ENCODE results near the gene NCAM1. TPM values are rescaled to one million over a fixed set of nuclear protein-coding genes. Genes with fewer than 3 reads are reported as not detected.
A peak's percentile ranks its signal among the peaks of the same experiment; 100 is the strongest.

The NCAM1 gene
- total RNA-seq, 4 donors from 2014 or later: 12.8 to 27.7 (median 15.7) TPM

- peaks cover 3 to 19% of the 10 kb centered on the region in 2 donors for H3K4me1 ChIP-seq
- intact Hi-C loops (cut with DNase I; ENCODE audit: low total_unique reads): no loop called here
- ATAC-seq: no peak
- H3K27ac ChIP-seq: no peak overlapping the region
- in situ Hi-C loops (cut with MboI; ENCODE audit: low sequenced_read_pairs in 4 of 4): no loop called here
- H3K9me3 ChIP-seq: no peaks in the 10 kb centered on the region
- H3K27me3 ChIP-seq: no peaks in the 10 kb centered on the region
- no peak overlapping the region for H3K4me3 ChIP-seq
- TF ChIP-seq CTCF (IDR thresholded peaks at IDR 0.05 in 4 of 5, conservative IDR thresholded peaks at IDR 0.05 in 1 of 5): no peak
- no peak for TF ChIP-seq POLR2A (IDR thresholded peaks at IDR 0.05)
- no peaks in the 10 kb centered on the region for H3K36me3 ChIP-seq
- no peak for DNase-seq
Measured at GRCh38 chr11:113075586-113076095, 114.4 kb downstream of the NCAM1 start.

- intact Hi-C loops (cut with DNase I; ENCODE audit: low total_unique reads) (no loop called here), in situ Hi-C loops (cut with MboI; ENCODE audit: low sequenced_read_pairs in 4 of 4) (no loop called here)
- Histone ChIP-seq H3K36me3 (no peaks in the 10 kb centered on the region), H3K4me3 (no peak overlapping the region), H3K4me1 (peaks cover 3 to 19% of the 10 kb centered on the region in 2 donors), H3K27me3 (no peaks in the 10 kb centered on the region), H3K9me3 (no peaks in the 10 kb centered on the region), H3K27ac (no peak overlapping the region)
- TF ChIP-seq CTCF (IDR thresholded peaks at IDR 0.05 in 4 of 5, conservative IDR thresholded peaks at IDR 0.05 in 1 of 5) (no peak), POLR2A (IDR thresholded peaks at IDR 0.05) (no peak)
- ATAC-seq: peak in 1 of 2 donors; percentile 58
- DNase-seq: no peak
Measured at GRCh38 chr11:113077379-113077778, 116.2 kb downstream of the NCAM1 start.

GRCh38 chr11:113082341-113082955, 121.2 kb downstream of the NCAM1 start:
- Histone ChIP-seq H3K4me3 (no peak overlapping the region), H3K9me3 (no peaks in the 10 kb centered on the region), H3K36me3 (no peaks in the 10 kb centered on the region), H3K27me3 (no peaks in the 10 kb centered on the region), H3K4me1 (peaks cover 0 to 2% of the 10 kb centered on the region in 2 donors), H3K27ac (no peak overlapping the region)
- intact Hi-C loops (cut with DNase I; ENCODE audit: low total_unique reads) (no loop called here), in situ Hi-C loops (cut with MboI; ENCODE audit: low sequenced_read_pairs in 4 of 4) (no loop called here)
- DNase-seq (no peak), ATAC-seq (no peak)
- TF ChIP-seq POLR2A (IDR thresholded peaks at IDR 0.05) (no peak), CTCF (IDR thresholded peaks at IDR 0.05 in 4 of 5, conservative IDR thresholded peaks at IDR 0.05 in 1 of 5) (no peak)

GRCh38 chr11:113083571-113083970, 122.4 kb downstream of the NCAM1 start:
- intact Hi-C loops (cut with DNase I; ENCODE audit: low total_unique reads): no loop called here
- in situ Hi-C loops (cut with MboI; ENCODE audit: low sequenced_read_pairs in 4 of 4): no loop called here
- no peaks in the 10 kb centered on the region for H3K36me3 ChIP-seq

More at GRCh38 chr11:113083571-113083970, 122.4 kb downstream of the NCAM1 start:
- Histone ChIP-seq H3K27me3 (no peaks in the 10 kb centered on the region), H3K4me1 (peaks cover 0 to 4% of the 10 kb centered on the region in 2 donors), H3K9me3 (no peaks in the 10 kb centered on the region), H3K4me3 (no peak overlapping the region), H3K27ac (no peak overlapping the region)
- TF ChIP-seq CTCF (IDR thresholded peaks at IDR 0.05 in 4 of 5, conservative IDR thresholded peaks at IDR 0.05 in 1 of 5) (no peak), POLR2A (IDR thresholded peaks at IDR 0.05) (no peak)
- DNase-seq (no peak), ATAC-seq (no peak)

All from gastrocnemius medialis (tissue), 4 donors.